ENCODE measurements around the gene PPP1R13L.
"Not testable (repeated sequence)": the region's sequence is repeated elsewhere in the genome, so short reads cannot be mapped to it uniquely, and the experiment has no call there.

The PPP1R13L gene

GRCh38 chr19:45431008-45431407, 26.1 kb upstream of the PPP1R13L start:
- DNase-seq, result not testable (repeated sequence)

- not testable (repeated sequence) for DNase-seq
Observed at GRCh38 chr19:45429896-45430295, 25.0 kb upstream of the PPP1R13L start.

- DNase-seq, result peak in 3 of 56 donors; percentile 16 to 32 (median 31)
Observed at GRCh38 chr19:45428384-45429231, 23.7 kb upstream of the PPP1R13L start.

- peak in 14 of 56 donors; percentile 14 to 65 (median 42) for DNase-seq
Observed at GRCh38 chr19:45424191-45425058, 19.6 kb upstream of the PPP1R13L start.

- peak in 55 of 56 donors; percentile 54 to 93 (median 87) for DNase-seq
Observed at GRCh38 chr19:45423589-45424190, 18.8 kb upstream of the PPP1R13L start, which contains the start of gene ERCC1. TSS of gene ERCC1 (minus strand) at chr19:45423917. CDS start at chr19:45423374, 543 bp downstream.

GRCh38 chr19:45423033-45423588, 18.2 kb upstream of the PPP1R13L start:
- DNase-seq, result no peak

- DNase-seq, result no peak
Observed at GRCh38 chr19:45421947-45422498, 17.2 kb upstream of the PPP1R13L start.

- no peak for DNase-seq
Observed at GRCh38 chr19:45420871-45421270, 16.0 kb upstream of the PPP1R13L start.

- no peak for DNase-seq
Observed at GRCh38 chr19:45420356-45420755, 15.5 kb upstream of the PPP1R13L start.

GRCh38 chr19:45419895-45420294, 15.0 kb upstream of the PPP1R13L start:
- no peak for DNase-seq

- peak in 25 of 56 donors; percentile 4 to 59 (median 24) for DNase-seq
Observed at GRCh38 chr19:45419396-45419795, 14.5 kb upstream of the PPP1R13L start.

GRCh38 chr19:45418802-45419201, 13.9 kb upstream of the PPP1R13L start:
- no peak for DNase-seq

GRCh38 chr19:45417151-45417550, 12.3 kb upstream of the PPP1R13L start:
- DNase-seq, result no peak

GRCh38 chr19:45414468-45414867, 9.6 kb upstream of the PPP1R13L start:
- DNase-seq, result no peak

- DNase-seq, result no peak
Observed at GRCh38 chr19:45413497-45413896, 8.6 kb upstream of the PPP1R13L start.

- not testable (repeated sequence) for DNase-seq
Observed at GRCh38 chr19:45410330-45410729, 5.5 kb upstream of the PPP1R13L start.

- no peak for DNase-seq
Observed at GRCh38 chr19:45409557-45409920, 4.7 kb upstream of the PPP1R13L start.

GRCh38 chr19:45408830-45409556, 4.1 kb upstream of the PPP1R13L start:
- no peak for DNase-seq

- DNase-seq, result no peak
Observed at GRCh38 chr19:45408121-45408520, 3.3 kb upstream of the PPP1R13L start.

- DNase-seq, result not testable (repeated sequence)
Observed at GRCh38 chr19:45407585-45407984, 2.7 kb upstream of the PPP1R13L start.

- DNase-seq, result no peak
Observed at GRCh38 chr19:45407091-45407375, 2.2 kb upstream of the PPP1R13L start.

Measured in nucleus accumbens (tissue), 56 donors.